Gastrocnemius medialis (tissue), 4 donors: ENCODE data around the gene RAD23A. TPM values are rescaled to one million over a fixed set of nuclear protein-coding genes. Genes with fewer than 3 reads are reported as not detected.
A peak's percentile ranks its signal among the peaks of the same experiment; 100 is the strongest.

Experiments used
- ATAC-seq, 2 donors: fragments of 150-250 bp; one replicate each; pipeline ENCODE4 v1.9.1; 2016
- DNase-seq, 2 donors: peaks; one replicate each; pipeline ENCODE4 v3.0.0-alpha.2; 2019
- H3K27ac ChIP-seq, 4 donors: fragments of 200-600 bp; sonication (generic); 1 replicate in 1 of 4; 2 replicates in 3 of 4; pipeline ENCODE4 v1.5.1; 2016 to 2018; ENCODE audit warnings: mild to moderate bottlenecking in 2 of 4, moderate library complexity in 1 of 4
- H3K27me3 ChIP-seq, 3 donors: fragments of 200-600 bp; sonication (generic) in 2 of 3; 1 replicate in 1 of 3; 2 replicates in 2 of 3; pipeline versions ENCODE4 v1.5.1 to v1.6.0; 2016 to 2019; ENCODE audit warnings: mild to moderate bottlenecking in 1 of 3, moderate library complexity in 1 of 3
- H3K36me3 ChIP-seq, 2 donors: fragments of 200-600 bp; sonication (generic) in 1 of 2; one replicate each; pipeline ENCODE4 v1.5.1; 2017 to 2018
- H3K4me1 ChIP-seq, 2 donors: fragments of 200-600 bp; sonication (generic) in 1 of 2; one replicate each; pipeline ENCODE4 v1.5.1; 2016 to 2017; ENCODE audit warnings: mild to moderate bottlenecking in 2 of 2
- H3K4me3 ChIP-seq, 4 donors: fragments of 200-600 bp; sonication (generic) in 3 of 4; 1 replicate in 1 of 4; 2 replicates in 3 of 4; pipeline ENCODE4 v1.5.1; 2016 to 2019; ENCODE audit warnings: mild to moderate bottlenecking in 2 of 4
- H3K9me3 ChIP-seq, 3 donors: fragments of 200-600 bp; sonication (generic) in 2 of 3; 1 replicate in 1 of 3; 2 replicates in 2 of 3; pipeline ENCODE4 v1.5.1; 2016 to 2019
- CTCF ChIP-seq, 5 experiments: fragments of 450-650 bp in 3 of 5; fragments of 200-600 bp in 2 of 5; sonication (generic) in 2 of 5; IDR thresholded peaks in 4 of 5; conservative IDR thresholded peaks in 1 of 5; 1 replicate in 4 of 5; 2 replicates in 1 of 5; pipeline ENCODE4 v1.5.1; 2016 to 2019; ENCODE audit warnings: antibody characterized with exemption in 5 of 5, mild to moderate bottlenecking in 3 of 5, moderate library complexity in 3 of 5
- POLR2A ChIP-seq, 2 donors: fragments of 450-650 bp; IDR thresholded peaks; one replicate each; pipeline ENCODE4 v1.6.1; 2017; ENCODE audit warnings: antibody characterized with exemption in 2 of 2, mild to moderate bottlenecking in 2 of 2, moderate library complexity in 2 of 2
- in situ Hi-C, 4 donors: fragments of 200-750 bp; cut with MboI; loops; one replicate each; pipeline versions ENCODE4 v1.15.0 to v1.8.0; 2017; ENCODE audit warnings: low sequenced_read_pairs in 4 of 4
- intact Hi-C: fragments of 100-400 bp; cut with DNase I; formaldehyde crosslinking; loops from one replicate; pipeline ENCODE4 v1.15.1; 2023; ENCODE audit warnings: low total_unique reads
- total RNA-seq, 4 donors: library from RNA; depleted of rRNA; stranded (reverse); fragments of >200 nt; gene quantifications; one replicate each; pipeline versions ENCODE4 v1.1.0 to v1.2.3, GENCODE V29; 2016

Gene RAD23A
- total RNA-seq, 4 donors from 2014 or later, result 618 to 949 (median 780) TPM

GRCh38 chr19:12997179-12997966 lies 51.7 kb downstream of the RAD23A start:
- Histone ChIP-seq H3K9me3 (no peaks in the 10 kb centered on the region), H3K4me3 (peak overlapping the region; percentile 63 to 86 (median 80)), H3K4me1 (peaks cover 48 to 54% of the 10 kb centered on the region in 2 donors), H3K36me3 (no peaks in the 10 kb centered on the region), H3K27me3 (no peaks in the 10 kb centered on the region), H3K27ac (peak overlapping the region; percentile 97 to 100 (median 99))
- ATAC-seq (no peak), DNase-seq (no peak)
- intact Hi-C loops (loop anchor here (2.0 kb wide), 2 partner anchors 15 to 29 kb away; no protein-coding TSS in a partner anchor), in situ Hi-C loops (no loop called here)
- no peak for TF ChIP-seq CTCF (IDR thresholded peaks at IDR 0.05 in 4 of 5, conservative IDR thresholded peaks at IDR 0.05 in 1 of 5)
- TF ChIP-seq POLR2A (IDR thresholded peaks at IDR 0.05), result no peak

GRCh38 chr19:12997967-12998940 lies 52.6 kb downstream of the RAD23A start:
- H3K4me3 ChIP-seq, result peak overlapping the region; percentile 63 to 86 (median 80)
- H3K27me3 ChIP-seq, result no peaks in the 10 kb centered on the region
- intact Hi-C loops, result loop anchor here (2.0 kb wide), 2 partner anchors 15 to 29 kb away; no protein-coding TSS in a partner anchor
- ATAC-seq (no peak), DNase-seq (no peak)
- no peaks in the 10 kb centered on the region for H3K9me3 ChIP-seq
- peak overlapping the region; percentile 97 to 100 (median 99) for H3K27ac ChIP-seq
- no peaks in the 10 kb centered on the region for H3K36me3 ChIP-seq
- peaks cover 54 to 63% of the 10 kb centered on the region in 2 donors for H3K4me1 ChIP-seq
- no peak for TF ChIP-seq POLR2A (IDR thresholded peaks at IDR 0.05)
- TF ChIP-seq CTCF (IDR thresholded peaks at IDR 0.05 in 4 of 5, conservative IDR thresholded peaks at IDR 0.05 in 1 of 5), result no peak
- in situ Hi-C loops, result no loop called here

GRCh38 chr19:13001166-13001501 lies 55.5 kb downstream of the RAD23A start:
- Histone ChIP-seq H3K27me3 (no peaks in the 10 kb centered on the region), H3K27ac (peak overlapping the region; percentile 97 to 100 (median 99)), H3K9me3 (no peaks in the 10 kb centered on the region), H3K4me3 (peak overlapping the region; percentile 55 to 66 (median 61)), H3K4me1 (peaks cover 80 to 90% of the 10 kb centered on the region in 2 donors), H3K36me3 (no peaks in the 10 kb centered on the region)
- no peak for ATAC-seq
- in situ Hi-C loops, result no loop called here
- intact Hi-C loops, result loop anchor here (5.0 kb wide), 1 partner anchor 61 kb away; no protein-coding TSS in a partner anchor
- TF ChIP-seq POLR2A (IDR thresholded peaks at IDR 0.05) (no peak), CTCF (IDR thresholded peaks at IDR 0.05 in 4 of 5, conservative IDR thresholded peaks at IDR 0.05 in 1 of 5) (no peak)
- DNase-seq, result no peak

DNA sequence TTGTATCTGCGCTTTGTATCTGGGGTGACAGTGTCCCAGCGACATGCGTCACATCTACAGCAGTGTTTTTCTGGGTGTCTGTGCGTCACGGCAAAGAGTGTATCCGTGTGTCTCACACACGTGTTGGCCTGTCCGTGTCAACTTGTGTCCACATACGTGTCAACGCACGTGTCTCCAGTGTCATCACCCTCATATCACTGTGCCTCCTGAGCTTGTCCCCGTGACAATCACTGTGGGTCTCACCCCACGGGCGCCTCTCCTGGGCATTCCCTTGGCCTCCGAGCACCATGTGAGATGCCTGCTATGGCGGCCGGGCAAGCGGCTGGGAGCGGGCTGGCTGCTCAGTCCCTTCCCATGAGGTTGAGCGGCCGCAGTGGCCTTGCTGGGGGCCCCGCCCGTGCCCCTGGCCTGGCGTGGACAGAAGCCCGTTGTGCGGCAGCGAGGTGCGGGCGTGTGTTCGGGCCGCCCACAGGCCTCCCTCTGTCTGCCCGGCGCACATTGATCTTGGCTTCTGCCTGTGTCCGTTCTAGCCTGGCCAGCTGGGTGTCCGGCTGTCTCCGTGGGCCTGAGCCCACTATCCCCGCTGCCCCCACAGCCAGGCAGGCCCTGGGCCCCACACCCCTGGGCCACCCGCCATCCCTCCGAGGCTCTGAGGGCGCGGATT lies 56.0 kb downstream of the RAD23A start:
- in situ Hi-C loops, result no loop called here
- H3K36me3 ChIP-seq, result no peaks in the 10 kb centered on the region
- intact Hi-C loops, result loop anchor here (2.0 to 5.0 kb wide), 2 partner anchors 29 to 61 kb away; no protein-coding TSS in a partner anchor
- DNase-seq, result peak; percentile 60 to 86
- H3K4me1 ChIP-seq, result peaks cover 85 to 92% of the 10 kb centered on the region in 2 donors
- H3K4me3 ChIP-seq, result peak overlapping the region; percentile 55 to 66 (median 61)
- TF ChIP-seq CTCF (IDR thresholded peaks at IDR 0.05 in 4 of 5, conservative IDR thresholded peaks at IDR 0.05 in 1 of 5), result no peak
- TF ChIP-seq POLR2A (IDR thresholded peaks at IDR 0.05), result peak; percentile 71 to 74
- peak overlapping the region; percentile 97 to 100 (median 99) for H3K27ac ChIP-seq
- ATAC-seq, result peak; percentile 31 to 39
- H3K9me3 ChIP-seq, result no peaks in the 10 kb centered on the region
- H3K27me3 ChIP-seq, result no peaks in the 10 kb centered on the region
